ENCODE measurements around the gene SFTA2.

SFTA2 gene

GRCh38 chr6:30948811-30949210 is 16.8 kb upstream of the SFTA2 start:
- no peak overlapping the region for H2AFZ ChIP-seq (ENCODE audit: low read depth)
- no peaks in the 10 kb centered on the region for H4K20me1 ChIP-seq (ENCODE audit: insufficient read depth)
- no peak for TF ChIP-seq CTCF (conservative IDR thresholded peaks at IDR 0.05; ENCODE audit: low read depth, low read length)
- no peaks in the 10 kb centered on the region for H3K27me3 ChIP-seq (ENCODE audit: insufficient read depth, low read depth)
- H3K4me2 ChIP-seq, result no peak overlapping the region
- H3K4me1 ChIP-seq (ENCODE audit: low read depth, poor library complexity, severe bottlenecking), result peaks cover 6% of the 10 kb centered on the region
- H3K79me2 ChIP-seq (ENCODE audit: insufficient read depth, low read depth), result no peaks in the 10 kb centered on the region
- H3K36me3 ChIP-seq (ENCODE audit: insufficient read depth), result no peaks in the 10 kb centered on the region
- no peak overlapping the region for H3K4me3 ChIP-seq (IDR thresholded peaks at IDR 0.05; ENCODE audit: insufficient read depth, low read depth, low read length)
- no peak overlapping the region for H3K27ac ChIP-seq
- H3K9ac ChIP-seq, result no peak overlapping the region

- H3K9ac ChIP-seq, result no peak overlapping the region
- H3K4me3 ChIP-seq (IDR thresholded peaks at IDR 0.05; ENCODE audit: insufficient read depth, low read depth, low read length), result no peak overlapping the region
- H3K27me3 ChIP-seq (ENCODE audit: insufficient read depth, low read depth), result no peaks in the 10 kb centered on the region
- H3K79me2 ChIP-seq (ENCODE audit: insufficient read depth, low read depth), result no peaks in the 10 kb centered on the region
- H3K36me3 ChIP-seq (ENCODE audit: insufficient read depth), result no peaks in the 10 kb centered on the region
- TF ChIP-seq CTCF (conservative IDR thresholded peaks at IDR 0.05; ENCODE audit: low read depth, low read length), result no peak
- no peak overlapping the region for H2AFZ ChIP-seq (ENCODE audit: low read depth)
- H3K27ac ChIP-seq, result no peak overlapping the region
- no peak overlapping the region for H3K4me2 ChIP-seq
- H3K4me1 ChIP-seq (ENCODE audit: low read depth, poor library complexity, severe bottlenecking), result peaks cover 6% of the 10 kb centered on the region
- H4K20me1 ChIP-seq (ENCODE audit: insufficient read depth), result no peaks in the 10 kb centered on the region
Measured at GRCh38 chr6:30947231-30947630, 15.3 kb upstream of the SFTA2 start.

- H3K36me3 ChIP-seq (ENCODE audit: insufficient read depth), result no peaks in the 10 kb centered on the region
- H3K27ac ChIP-seq, result no peak overlapping the region
- no peak overlapping the region for H3K9ac ChIP-seq
- no peaks in the 10 kb centered on the region for H3K79me2 ChIP-seq (ENCODE audit: insufficient read depth, low read depth)
- H2AFZ ChIP-seq (ENCODE audit: low read depth), result no peak overlapping the region
- no peak for TF ChIP-seq CTCF (conservative IDR thresholded peaks at IDR 0.05; ENCODE audit: low read depth, low read length)
- no peak overlapping the region for H3K4me2 ChIP-seq
- H4K20me1 ChIP-seq (ENCODE audit: insufficient read depth), result no peaks in the 10 kb centered on the region
- H3K4me3 ChIP-seq (IDR thresholded peaks at IDR 0.05; ENCODE audit: insufficient read depth, low read depth, low read length), result no peak overlapping the region
- H3K4me1 ChIP-seq (ENCODE audit: low read depth, poor library complexity, severe bottlenecking), result peaks cover 6% of the 10 kb centered on the region
- H3K27me3 ChIP-seq (ENCODE audit: insufficient read depth, low read depth), result no peaks in the 10 kb centered on the region
Measured at GRCh38 chr6:30945281-30945680, 13.3 kb upstream of the SFTA2 start.

GRCh38 chr6:30944051-30944450 is 12.1 kb upstream of the SFTA2 start:
- H3K36me3 ChIP-seq (ENCODE audit: insufficient read depth), result no peaks in the 10 kb centered on the region
- no peaks in the 10 kb centered on the region for H4K20me1 ChIP-seq (ENCODE audit: insufficient read depth)
- TF ChIP-seq CTCF (conservative IDR thresholded peaks at IDR 0.05; ENCODE audit: low read depth, low read length), result no peak
- peaks cover 6% of the 10 kb centered on the region for H3K4me1 ChIP-seq (ENCODE audit: low read depth, poor library complexity, severe bottlenecking)
- H3K79me2 ChIP-seq (ENCODE audit: insufficient read depth, low read depth), result no peaks in the 10 kb centered on the region
- no peak overlapping the region for H3K4me3 ChIP-seq (IDR thresholded peaks at IDR 0.05; ENCODE audit: insufficient read depth, low read depth, low read length)
- no peaks in the 10 kb centered on the region for H3K27me3 ChIP-seq (ENCODE audit: insufficient read depth, low read depth)
- H3K27ac ChIP-seq, result no peak overlapping the region
- no peak overlapping the region for H3K4me2 ChIP-seq
- H3K9ac ChIP-seq, result no peak overlapping the region
- no peak overlapping the region for H2AFZ ChIP-seq (ENCODE audit: low read depth)

Measured in KMS-11 (cell line).